AG04450 (cell line): ENCODE data around the gene SH2D1A. TPM values are rescaled to one million over a fixed set of nuclear protein-coding genes. Genes with fewer than 3 reads are reported as not detected.

Source experiments
- CTCF ChIA-PET: fragments of 300-600, 350-600 bp; formaldehyde crosslinking; extraction: SDS; loops from one replicate; lab custom pipeline; 2022; ENCODE audit warnings: antibody characterized with exemption, inconsistent platforms; lab: Charles Lee
- POLR2A ChIA-PET: fragments of 350-600 bp; formaldehyde crosslinking; extraction: SDS; loops from one replicate; lab custom pipeline; 2021; ENCODE audit warnings: antibody characterized with exemption, inconsistent platforms; lab: Yijun Ruan, JAX
- DNase-seq: peaks from one replicate; pipeline ENCODE4 v3.0.0-alpha.2; 2011; ENCODE audit warnings: low read depth, low spot score
- H3K27ac ChIP-seq: one replicate; pipeline ENCODE4 v1.5.1; 2012; ENCODE audit warnings: low read depth, low read length, control low read depth
- H3K27me3 ChIP-seq: one replicate; pipeline ENCODE4 v1.6.0; 2012; ENCODE audit warnings: low read length; ENCODE audit not compliant: control insufficient read depth, insufficient read depth
- H3K4me3 ChIP-seq: 2 replicates; pipeline ENCODE4 v1.5.1; 2011; ENCODE audit warnings: mild to moderate bottlenecking, low read depth, low read length, control low read depth
- H3K9me3 ChIP-seq: 2 replicates; pipeline ENCODE4 v1.5.1; 2012; ENCODE audit warnings: low read length; ENCODE audit not compliant: control insufficient read depth, insufficient read depth
- polyA plus RNA-seq: library from polyadenylated mRNA; depleted of rRNA; stranded (reverse); fragments of >200 nt; gene quantifications from 2 replicates; pipeline ENCODE4 v1.2.3, GENCODE V29; 2011
- TF ChIP-seq, protein P1 (sequence below): IDR thresholded peaks from 2 replicates; pipeline ENCODE4 v1.5.1; 2011; ENCODE audit warnings: low read depth, low read length, control low read depth, inconsistent platforms

The SH2D1A gene
- polyA plus RNA-seq, 1 experiment: not detected

- Histone ChIP-seq H3K27me3 (no peaks in the 10 kb centered on the region), H3K9me3 (no peaks in the 10 kb centered on the region), H3K27ac (no peak overlapping the region), H3K4me3 (no peak overlapping the region)
- ChIA-PET CTCF (no interaction called here), POLR2A (no interaction called here)
- TF ChIP-seq, protein P1, sequence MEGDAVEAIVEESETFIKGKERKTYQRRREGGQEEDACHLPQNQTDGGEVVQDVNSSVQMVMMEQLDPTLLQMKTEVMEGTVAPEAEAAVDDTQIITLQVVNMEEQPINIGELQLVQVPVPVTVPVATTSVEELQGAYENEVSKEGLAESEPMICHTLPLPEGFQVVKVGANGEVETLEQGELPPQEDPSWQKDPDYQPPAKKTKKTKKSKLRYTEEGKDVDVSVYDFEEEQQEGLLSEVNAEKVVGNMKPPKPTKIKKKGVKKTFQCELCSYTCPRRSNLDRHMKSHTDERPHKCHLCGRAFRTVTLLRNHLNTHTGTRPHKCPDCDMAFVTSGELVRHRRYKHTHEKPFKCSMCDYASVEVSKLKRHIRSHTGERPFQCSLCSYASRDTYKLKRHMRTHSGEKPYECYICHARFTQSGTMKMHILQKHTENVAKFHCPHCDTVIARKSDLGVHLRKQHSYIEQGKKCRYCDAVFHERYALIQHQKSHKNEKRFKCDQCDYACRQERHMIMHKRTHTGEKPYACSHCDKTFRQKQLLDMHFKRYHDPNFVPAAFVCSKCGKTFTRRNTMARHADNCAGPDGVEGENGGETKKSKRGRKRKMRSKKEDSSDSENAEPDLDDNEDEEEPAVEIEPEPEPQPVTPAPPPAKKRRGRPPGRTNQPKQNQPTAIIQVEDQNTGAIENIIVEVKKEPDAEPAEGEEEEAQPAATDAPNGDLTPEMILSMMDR: no peak
- DNase-seq: no peak
These were observed 3.3 kb upstream of the SH2D1A start for GRCh38 chrX:124343016-124343415.

- POLR2A ChIA-PET: no interaction called here
These were observed 2.1 kb upstream of the SH2D1A start for GRCh38 chrX:124344246-124344645.

DNA sequence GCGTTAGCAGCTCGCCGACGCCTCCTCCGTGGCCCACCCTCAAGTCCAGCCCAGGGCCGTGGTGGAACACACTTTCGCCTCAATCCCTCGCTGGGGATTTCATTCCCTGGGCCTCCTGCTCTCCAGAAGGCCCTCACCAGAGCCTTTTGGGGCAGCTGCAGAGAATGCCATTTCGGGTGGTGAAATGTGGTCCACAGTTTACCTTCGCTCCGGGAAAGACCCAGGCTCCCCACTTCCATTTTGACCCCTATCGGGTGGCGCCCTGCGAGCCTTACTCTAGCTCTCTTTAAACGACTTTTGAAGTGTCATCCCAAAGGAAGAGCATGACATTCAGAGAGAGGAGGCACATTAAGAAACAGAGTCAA is 496 bp downstream of the SH2D1A start:
- DNase-seq: no peak
- H3K27me3 ChIP-seq: no peaks in the 10 kb centered on the region
- ChIA-PET POLR2A (no interaction called here), CTCF (no interaction called here)
- H3K27ac ChIP-seq: no peak overlapping the region
- no peaks in the 10 kb centered on the region for H3K9me3 ChIP-seq
- TF ChIP-seq, protein P1: no peak
- H3K4me3 ChIP-seq: no peak overlapping the region

More at GRCh38 chrX:124344246-124344645, 2.1 kb upstream of the SH2D1A start:
- Histone ChIP-seq H3K27ac (no peak overlapping the region), H3K27me3 (no peaks in the 10 kb centered on the region), H3K4me3 (no peak overlapping the region), H3K9me3 (no peaks in the 10 kb centered on the region)
- no peak for DNase-seq
- TF ChIP-seq, protein P1: no peak
- CTCF ChIA-PET: no interaction called here

- ChIA-PET CTCF (no interaction called here), POLR2A (no interaction called here)
- TF ChIP-seq, protein P1: no peak
- Histone ChIP-seq H3K27ac (no peak overlapping the region), H3K27me3 (no peaks in the 10 kb centered on the region), H3K4me3 (no peak overlapping the region), H3K9me3 (no peaks in the 10 kb centered on the region)
- no peak for DNase-seq
These were observed 879 bp downstream of the SH2D1A start for GRCh38 chrX:124347242-124347641.

DNA sequence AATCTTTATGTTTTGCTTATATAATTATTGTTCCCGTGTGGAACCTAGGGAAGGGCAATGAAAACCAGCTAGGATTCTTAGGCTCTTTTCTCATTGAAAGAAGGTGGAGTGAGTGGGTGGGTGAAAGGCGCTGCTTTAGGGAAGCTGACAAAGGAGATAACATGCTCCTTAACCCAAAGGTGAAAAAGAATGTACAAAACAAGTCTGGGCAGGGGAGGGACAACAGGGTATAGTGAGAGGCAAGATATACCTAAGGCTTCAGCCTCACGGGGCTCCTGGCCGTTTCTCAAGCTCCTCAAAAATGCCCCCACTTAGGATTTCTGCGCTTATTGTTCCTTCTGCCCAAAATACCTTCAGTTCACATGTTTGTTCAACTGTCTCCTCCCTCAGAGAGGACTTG is 1.8 kb downstream of the SH2D1A start:
- TF ChIP-seq, protein P1: no peak
- H3K27me3 ChIP-seq: no peaks in the 10 kb centered on the region
- ChIA-PET CTCF (no interaction called here), POLR2A (no interaction called here)
- H3K9me3 ChIP-seq: no peaks in the 10 kb centered on the region
- no peak overlapping the region for H3K27ac ChIP-seq
- no peak for DNase-seq
- no peak overlapping the region for H3K4me3 ChIP-seq
